NCI-H446 (cell line): Measurements from ENCODE around the gene RBPMS2.

Experiments used
- DNase-seq, 2 experiments: peaks; one replicate each; lab custom pipeline; 2025; lab: John Stamatoyannopoulos, UW

Gene RBPMS2

DNA sequence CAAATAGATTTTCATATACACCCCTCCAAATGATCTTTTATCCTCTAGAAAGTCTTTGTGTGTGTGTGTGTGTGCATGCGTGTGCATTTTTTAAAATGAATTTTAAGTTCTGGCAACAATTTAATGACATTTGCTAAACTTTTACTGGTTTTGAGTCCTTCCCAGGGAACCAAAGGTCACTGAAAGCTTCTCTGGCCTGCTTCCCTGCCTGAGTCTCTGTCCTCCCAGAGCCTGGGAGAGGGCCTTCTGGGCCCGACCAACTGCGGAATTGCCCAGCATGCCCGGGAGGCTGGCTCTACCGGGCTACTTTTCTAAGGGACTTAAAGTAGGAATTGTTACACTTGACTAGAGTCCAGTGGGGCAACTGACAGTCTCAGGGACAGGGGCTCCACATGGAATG, 7.4 kb upstream of the RBPMS2 start:
- DNase-seq: no peak

DNA sequence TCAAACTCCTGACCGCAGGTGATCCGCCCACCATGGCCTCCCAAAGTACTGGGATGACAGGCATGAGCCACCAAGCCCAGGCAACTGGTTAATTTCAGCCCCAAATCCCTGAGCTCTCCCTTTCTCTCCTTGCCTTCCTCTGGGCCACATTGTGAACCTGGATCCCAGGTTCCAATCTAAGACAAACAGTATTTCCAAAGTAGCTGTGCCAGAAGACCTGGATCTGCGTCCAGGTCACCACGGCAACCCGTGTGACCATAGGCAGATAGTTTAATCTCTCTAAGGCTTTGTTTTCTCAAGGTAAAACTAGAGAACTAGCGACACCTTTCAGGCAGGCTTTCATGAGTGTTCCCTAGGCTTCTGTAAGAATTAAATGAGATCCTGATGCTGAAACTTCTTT, 5.9 kb upstream of the RBPMS2 start:
- DNase-seq: no peak

DNA sequence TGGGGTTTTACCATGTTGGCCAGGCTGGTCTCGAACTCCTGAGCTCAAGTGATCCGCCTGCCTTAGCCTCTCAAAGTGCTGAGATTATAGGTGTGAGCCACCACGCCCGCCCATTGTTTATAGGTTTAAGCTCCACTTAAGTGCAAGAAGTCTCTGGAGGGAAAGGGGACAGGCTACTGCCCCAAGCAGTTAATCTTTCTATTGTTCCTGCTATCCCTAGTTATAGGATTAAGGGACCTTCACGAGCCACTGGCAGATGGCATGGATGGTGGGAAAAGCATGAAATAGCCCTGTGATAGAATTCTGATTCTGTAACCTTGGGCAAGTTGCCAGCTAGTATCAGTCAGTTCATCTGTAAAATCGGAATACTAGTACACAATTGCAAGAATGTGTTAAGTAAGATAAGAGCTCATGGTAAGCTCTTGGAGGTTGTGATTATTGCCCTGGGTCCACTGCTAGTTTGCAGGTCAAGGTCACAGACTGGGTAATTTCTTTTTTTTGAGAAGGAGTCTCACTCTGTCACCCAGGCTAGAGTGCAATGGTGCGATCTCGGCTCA, 5.3 kb upstream of the RBPMS2 start:
- no peak for DNase-seq

DNA sequence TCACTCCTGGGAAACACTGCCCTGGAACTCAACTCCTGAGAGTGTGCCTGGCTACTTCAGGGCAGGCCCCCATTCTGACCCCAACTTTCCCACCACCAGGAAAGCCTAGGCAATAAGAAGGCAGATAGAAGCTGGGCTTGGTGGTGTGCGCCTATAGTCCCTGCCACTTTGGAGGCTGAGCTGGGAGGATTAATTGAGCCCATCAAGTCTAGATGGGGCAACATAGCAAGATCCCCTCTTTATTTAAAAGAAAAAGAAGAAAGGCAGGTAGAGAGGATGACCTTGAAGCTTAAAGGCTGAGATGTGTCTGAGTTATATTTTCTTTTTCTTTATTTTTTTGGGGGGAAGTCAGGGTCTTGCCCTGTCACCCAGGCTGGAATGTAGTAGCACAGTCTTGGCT, 4.2 kb upstream of the RBPMS2 start:
- DNase-seq: no peak

DNA sequence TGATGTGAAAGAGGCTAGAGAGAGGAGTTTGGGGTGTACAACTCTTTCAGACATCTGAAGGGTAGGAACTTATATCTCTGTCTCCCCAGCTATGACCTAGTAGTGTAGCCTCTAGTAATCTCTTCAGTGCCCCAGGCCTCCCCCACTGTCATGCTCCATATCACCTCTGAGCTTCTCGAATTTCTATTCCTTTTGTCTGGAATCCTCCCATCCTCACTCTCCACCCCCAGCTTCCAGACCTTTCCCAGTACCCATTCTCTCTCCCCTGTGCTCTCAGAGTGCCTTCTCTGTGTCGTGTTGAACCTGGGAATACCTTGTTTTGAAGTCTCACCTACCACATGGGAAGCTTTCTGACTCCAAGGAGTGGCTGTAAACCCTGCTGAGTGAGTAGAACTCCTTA, 3.6 kb upstream of the RBPMS2 start:
- DNase-seq: no peak

DNA sequence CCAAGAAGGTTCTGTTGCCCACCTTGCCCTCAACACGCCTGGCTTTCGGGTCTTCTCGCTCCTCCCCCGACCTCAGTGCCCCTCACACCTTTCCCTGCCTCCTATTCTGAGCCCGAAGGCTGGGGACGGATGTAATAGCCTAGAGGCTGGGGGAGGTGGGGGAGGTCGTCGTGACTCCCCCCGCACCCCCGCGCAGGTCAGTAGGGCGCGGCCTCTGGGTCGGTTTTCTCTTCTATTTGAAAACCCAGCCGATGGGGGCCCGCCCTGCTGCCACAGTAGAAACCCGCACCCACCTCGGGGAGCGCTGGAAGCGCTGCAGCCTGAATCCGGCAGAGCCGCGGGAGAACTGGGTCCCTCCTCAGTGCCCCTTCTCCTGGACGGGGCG, 1.0 kb upstream of the RBPMS2 start:
- DNase-seq: no peak

DNA sequence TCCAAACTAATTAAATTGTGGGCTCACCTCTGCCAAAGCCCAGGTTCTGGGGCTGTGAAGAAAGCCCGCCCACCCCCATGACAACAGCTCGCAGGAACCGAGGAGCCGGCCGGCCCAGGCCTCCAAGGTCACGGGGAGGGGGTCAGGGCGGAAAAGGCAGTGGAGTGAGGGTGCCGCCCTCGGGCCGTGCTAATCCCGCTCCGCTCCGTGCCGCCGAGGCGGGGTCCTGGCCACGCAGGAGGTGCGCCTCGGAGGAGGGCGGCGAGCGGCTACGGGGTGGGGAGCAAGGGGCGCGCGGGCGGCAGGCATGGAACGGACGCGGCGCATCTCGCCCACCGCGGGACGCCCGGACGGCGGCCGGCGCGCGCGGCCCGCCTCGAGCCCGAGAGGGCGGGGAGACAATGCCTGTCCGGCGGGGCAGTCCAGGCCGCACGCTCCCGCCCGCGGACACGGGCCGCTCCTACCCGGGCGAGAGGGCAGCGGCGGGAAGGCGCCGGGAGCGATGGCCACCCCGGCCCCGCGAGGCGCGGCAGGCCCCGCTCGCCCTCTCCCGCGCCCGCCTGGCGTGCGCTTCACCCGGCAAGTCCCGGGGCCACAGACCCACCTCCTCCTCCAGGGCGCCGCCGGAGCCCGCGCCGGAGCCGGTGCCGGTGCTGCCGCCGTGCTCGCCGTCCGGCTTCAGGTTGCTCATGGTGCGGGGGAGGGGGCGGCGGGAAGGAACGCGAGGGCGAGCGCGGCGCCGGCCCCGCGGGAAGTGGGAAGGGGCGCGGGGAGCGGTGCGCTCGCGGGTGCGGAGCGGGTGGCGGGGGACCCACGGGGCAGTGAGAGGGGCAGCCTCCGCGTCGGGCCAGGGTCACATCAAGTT, 528 bp downstream of the RBPMS2 start:
- DNase-seq: no peak

DNA sequence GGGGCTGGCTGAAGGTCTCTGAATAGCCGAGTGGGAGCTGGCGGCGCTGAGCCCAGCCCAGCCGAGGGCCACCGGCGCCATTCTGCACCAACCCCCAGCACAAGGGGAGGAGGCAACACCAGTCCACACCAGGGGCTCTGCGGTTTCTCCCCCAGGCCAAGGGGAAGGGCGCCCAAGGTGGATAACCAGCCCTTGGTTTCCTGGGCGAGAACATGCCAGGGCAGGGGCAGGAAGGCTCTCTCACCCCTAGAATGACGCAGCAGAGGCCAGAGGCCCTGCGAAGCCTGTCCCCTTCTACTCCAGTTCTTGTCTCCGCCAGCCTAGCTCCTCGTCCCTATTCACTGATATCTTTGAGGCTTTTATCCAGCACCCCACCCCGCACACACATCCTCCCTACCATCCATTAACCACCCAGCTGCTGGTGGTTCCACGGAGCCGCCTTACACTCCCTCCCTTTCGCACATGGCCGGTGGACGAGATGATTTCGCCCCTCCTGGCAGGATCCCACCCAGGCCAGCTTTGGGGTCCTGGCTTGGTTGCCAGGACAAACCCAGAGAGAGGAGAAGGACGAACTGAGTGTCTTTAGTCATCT, 1.3 kb downstream of the RBPMS2 start:
- no peak for DNase-seq

DNA sequence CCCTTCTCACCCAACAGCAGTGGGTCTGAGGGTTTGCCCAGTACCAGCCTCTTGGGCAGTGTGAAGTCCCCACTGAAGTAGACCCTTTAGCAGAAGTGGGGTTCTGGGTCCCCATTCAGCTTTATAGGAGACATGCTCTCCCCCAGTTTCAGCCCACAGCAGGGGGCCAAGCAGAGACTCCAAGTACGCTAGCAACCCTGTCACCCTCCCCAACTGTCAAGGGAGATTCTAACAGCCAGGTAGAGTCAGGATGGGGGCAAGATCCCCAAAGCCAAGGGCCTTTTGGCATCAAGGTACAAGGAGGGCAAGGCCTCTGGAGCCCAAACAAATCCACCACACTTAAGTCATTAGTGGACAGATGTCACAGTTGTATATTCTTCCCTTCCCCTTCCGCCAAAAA, 1.8 kb downstream of the RBPMS2 start:
- DNase-seq: no peak

DNA sequence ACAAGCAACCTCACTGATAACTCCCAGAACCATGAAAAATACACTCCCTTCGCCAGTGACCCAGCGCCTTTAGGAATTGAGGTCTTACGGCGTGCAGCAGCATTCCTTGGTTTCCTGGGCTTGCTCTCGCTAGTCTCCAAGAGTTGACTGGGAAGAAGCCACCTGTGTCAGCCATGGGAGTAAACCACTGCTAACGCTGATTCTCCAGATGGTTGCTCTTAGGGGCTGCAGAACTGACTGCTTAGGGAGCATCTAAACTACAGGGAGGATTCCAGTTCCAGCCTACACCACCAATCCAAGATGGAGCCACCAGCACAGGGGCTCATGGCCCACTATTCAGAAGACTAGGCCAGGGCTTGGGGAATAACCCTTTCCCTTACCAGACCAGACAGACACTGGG, 2.4 kb downstream of the RBPMS2 start:
- DNase-seq: no peak

DNA sequence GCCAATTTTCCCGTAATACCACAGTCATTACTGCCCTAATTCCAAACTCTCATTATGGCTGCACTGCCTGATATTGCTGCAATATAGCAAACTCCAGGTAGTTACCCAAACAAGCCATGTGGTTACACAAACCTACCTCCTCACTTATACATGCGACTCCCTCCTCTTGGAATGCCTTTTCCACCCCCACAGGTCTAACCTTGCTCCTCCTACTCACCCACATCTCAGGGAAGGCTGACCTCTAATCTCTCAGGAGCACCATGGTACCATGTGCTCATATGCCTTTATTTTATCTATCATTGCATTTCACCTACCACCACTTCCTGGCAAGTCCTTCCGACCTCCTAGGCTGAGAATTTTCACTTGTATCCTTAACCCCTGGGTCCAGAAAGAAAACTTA, 2.9 kb downstream of the RBPMS2 start:
- no peak for DNase-seq

DNA sequence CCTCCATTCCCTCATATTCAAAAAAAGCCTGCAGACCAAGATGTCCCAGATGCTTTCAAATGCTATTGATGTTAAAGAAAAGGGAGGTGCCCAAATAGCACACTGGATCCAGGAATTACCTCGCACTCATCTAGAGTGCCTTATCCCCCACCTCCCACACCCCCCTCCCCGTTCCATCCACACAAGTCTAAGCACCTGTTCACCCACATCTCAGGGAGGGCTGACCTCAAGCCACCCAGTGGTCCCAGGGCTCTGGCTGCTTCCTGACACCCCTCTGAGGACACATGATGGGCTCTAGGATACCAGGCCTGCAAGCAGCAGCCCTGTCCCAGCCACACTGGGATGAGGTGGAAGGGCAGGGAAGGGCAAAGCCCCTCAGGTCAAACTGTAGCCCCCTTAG, 4.8 kb downstream of the RBPMS2 start:
- no peak for DNase-seq

DNA sequence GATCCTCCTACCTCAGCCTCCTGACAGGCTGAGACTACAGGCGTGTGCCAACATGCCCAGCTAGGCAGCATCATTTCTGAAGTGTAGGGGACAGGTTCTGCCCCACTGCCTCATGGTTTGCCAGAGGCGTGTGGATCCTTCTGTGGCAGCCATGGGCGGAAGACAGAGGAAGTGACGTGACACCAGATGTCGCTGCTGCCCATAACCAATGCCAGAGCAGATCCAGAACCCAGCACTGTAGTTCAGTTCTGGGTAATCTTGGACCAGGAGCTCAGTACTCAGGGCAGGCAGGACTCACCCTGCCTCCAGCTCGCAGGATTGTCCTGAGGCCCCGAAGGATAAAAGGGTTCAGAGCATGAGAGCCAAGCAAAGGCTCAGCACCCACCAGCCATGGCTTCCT, 8.2 kb downstream of the RBPMS2 start:
- no peak for DNase-seq

DNA sequence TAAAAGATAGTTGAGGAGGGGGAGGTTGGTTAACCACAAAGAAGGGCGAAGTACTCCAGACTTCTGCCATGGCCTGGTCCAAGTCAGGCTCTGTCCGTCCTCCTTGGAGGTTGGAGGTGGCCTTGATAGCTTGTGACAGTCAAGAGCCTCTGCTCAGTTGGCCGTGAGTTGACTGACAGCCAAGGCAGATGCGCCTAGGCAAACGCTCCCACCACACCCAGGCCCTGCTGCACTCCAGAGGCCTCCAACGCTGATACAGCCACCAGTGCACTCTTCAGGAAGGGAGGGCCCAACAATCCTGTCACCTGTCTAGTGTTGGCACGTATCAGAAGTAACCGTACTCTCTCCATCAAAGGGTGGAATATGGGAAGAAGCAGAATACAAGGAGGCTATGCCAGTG, 9.3 kb downstream of the RBPMS2 start:
- DNase-seq: no peak

DNA sequence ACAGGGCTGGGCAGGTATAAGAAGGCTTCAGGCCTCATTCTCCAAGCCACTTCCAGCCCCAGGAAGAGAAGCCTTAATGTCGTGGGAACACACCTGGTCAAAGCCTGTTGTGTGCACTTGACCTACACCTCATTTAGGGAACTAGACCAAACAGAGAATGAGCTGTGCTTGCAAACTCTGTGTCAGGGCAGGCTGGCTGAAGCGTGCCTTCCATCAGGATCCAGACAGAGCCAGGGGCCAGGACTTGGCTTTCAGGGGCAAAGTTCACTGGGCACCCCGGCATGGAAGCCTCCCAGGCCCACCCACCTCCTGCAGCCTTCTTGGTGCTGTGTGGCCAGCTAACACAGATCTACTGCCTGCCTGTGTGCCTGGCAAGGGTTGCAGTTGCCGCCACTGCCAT, 11.5 kb downstream of the RBPMS2 start:
- DNase-seq: no peak

DNA sequence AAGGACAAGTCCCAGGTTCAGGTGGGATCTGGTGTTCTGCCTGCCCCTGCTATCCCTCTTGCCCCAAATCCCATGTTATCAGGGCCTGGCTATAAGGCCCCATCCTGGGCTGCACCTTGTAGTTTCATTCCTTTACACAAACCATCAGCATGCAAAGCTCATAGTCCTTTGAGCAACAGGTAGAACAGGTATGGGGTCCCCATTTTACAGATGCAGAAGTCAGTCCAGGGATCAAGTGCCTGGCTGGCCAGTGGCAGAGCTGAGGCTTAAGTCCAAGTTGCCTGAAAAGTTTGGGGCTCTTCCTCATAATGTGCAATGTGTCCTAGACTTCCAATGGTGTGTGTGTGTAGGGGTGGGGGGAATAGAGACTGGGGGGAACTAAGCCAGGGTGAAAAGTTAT, 11.9 kb downstream of the RBPMS2 start:
- DNase-seq: no peak

DNA sequence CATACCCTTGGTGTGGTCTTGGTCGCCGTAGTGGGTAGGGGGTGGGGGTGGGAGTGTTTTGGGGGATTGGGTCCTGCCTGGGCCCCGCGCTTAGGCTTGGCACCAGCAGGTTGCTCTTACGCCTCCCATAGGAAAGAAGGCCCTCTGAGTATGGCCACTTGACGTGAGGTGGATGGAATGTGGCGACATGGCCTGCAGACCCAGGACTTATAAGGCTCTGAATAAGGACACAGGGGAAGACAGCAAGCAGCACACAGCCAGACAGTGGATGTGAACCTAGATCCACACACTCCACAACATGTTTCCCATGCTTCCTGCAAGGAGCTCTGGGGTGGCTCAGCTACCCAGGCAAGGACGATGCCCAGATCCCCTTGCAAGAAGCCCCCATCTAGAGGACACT, 12.4 kb downstream of the RBPMS2 start:
- no peak for DNase-seq

DNA sequence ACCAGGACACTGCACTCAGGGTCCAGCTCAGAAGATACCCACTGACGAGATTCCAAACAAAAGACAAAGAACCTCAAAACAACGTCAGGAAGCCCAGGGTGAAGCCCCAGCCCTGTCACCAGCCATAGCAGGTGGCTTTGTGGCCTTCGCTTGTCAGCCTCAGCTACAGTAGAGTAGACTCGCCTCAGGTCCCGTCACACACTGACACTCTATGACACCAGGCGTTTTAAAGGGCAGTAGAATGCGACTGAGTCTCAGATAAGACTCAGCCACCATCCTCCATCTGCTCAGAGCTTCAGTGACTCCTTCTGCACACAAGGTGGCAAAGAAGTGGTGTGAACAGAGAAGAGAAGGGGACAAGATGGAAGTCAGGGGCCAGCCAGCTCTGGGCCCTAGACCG, 12.8 kb downstream of the RBPMS2 start:
- no peak for DNase-seq

DNA sequence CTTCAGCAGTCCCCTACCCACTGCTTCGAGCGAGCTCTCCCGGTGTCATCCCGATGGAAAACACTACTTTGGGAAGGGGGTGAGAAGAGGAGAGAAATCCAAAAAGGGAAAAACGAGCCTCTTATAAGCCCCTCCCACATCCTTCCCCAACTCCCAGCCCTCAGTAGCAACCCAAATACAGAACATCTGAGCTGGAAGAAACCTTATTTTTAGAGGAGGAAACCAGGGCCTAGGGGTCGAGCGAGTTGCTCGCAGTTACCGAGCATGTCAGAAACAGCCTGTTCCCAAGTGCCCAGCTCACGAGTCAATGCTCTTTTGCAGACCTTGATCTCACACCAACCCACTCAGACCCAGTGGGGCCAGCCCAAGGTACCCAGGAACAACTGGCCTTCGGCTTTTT, 14.2 kb downstream of the RBPMS2 start:
- DNase-seq: no peak

DNA sequence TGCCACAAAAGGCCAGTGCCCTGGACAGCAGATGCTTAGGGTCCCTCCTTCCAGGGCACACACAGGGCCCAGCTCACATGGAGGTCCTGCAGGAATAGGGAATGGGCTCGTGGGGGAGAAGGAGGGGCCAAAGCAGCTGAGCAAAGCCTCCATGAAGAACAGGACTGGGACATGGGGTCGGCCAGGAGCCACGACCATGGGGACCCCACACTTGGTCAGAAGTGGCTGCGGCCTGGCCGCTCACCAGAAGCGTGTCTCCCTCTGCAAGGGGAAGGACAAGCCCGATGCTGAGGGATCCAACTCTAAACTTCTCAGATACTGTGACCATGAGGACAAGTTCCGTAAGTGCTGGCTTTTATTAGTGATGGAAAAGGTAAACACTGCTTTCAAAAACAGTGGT, 15.3 kb downstream of the RBPMS2 start:
- DNase-seq: no peak

DNA sequence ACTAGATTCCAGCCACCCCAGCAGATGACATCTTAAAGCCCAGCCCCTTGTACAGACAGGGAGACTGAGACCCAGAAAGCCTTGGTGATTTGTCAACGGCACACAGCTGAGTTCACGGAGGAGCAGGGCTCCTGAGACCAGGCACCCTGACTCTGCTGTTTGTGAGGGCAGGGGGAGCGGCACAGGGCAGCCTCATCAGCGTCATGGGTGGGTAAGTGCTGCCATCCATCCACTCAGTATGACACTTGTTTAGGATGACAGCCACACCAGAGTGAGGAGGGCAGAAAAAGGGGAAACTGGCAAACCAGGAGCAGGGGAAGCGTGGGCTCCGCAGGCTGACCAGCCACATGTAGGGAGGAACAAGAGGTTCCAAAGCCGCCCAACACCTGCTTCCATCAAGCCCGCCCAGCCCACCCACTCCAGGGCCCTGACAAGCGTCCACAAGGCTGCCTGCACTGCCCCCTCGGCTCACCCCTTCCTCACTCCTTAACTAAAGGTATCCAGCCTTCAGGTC, 19.9 kb downstream of the RBPMS2 start:
- no peak for DNase-seq

DNA sequence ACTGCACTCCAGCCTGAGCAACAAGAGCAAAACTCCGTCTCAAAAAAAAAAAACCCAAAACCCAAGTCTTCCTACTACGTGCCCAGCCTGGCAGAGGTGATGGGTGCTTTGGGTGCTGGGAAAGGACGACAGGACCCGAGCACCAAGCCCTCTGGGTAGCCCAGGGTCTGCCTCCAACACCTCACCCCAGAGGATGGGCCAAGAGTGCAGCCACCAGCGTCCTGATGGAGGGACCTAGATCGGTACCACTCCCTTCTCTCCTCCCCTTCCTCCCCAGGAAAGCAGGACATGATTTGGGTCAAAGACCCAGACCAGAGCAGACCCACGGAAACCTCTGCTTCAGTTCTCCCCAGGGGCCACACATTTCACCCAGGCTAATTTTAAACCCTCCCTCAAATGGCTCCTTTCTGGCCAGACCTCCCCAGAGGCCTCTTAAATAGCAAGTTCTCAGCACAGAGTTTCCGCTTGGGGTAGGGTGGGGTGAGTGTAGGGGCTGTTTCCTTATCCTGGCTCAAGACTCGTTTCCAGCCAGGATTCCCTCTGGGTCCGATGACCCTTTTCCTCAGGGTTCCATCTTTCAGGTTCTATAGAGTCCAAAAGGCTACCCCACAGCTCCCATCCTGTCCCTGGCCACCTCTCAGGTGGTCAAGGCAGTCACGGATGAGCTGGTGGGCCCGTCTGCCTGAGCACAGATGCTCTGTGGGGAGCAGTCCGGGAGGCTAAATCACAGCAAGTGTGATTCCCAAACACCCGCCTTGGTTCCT, 20.5 kb downstream of the RBPMS2 start:
- DNase-seq: no peak
